ENCODE measurements around the gene ZNF611. TPM values are rescaled to one million over a fixed set of nuclear protein-coding genes. Genes with fewer than 3 reads are reported as not detected.
"Not testable (repeated sequence)": the region's sequence is repeated elsewhere in the genome, so short reads cannot be mapped to it uniquely, and the experiment has no call there.

ZNF611 gene
- total and polyA plus RNA-seq, 10 of the 15 experiments (the other 5 are each of a cell fraction or from before 2014, with no cell fraction given): 1.4 to 16.8 (median 7.6) TPM

- TF ChIP-seq CUX1 (IDR thresholded peaks at IDR 0.05; ENCODE audit: insufficient replicate concordance, low read depth, low read length) (no peak), ELK1 (IDR thresholded peaks at IDR 0.05; ENCODE audit: low read depth, low read length) (no peak)
These were observed 7.2 kb upstream of the ZNF611 start (continued) for GRCh38 chr19:52741951-52742485.

- H3K9me3 ChIP-seq (replicated peaks; ENCODE audit: control insufficient read depth, insufficient read depth, low read length); CTCF ChIA-PET; H3K27ac ChIP-seq (ENCODE audit: control insufficient read depth, insufficient read depth); H3K27me3 ChIP-seq (replicated peaks in 1 of 2; ENCODE audit: control insufficient read depth in 2 of 2, insufficient read depth in 2 of 2, low read length in 1 of 2); ATAC-seq; SMC1A ChIA-PET (ENCODE audit: uncharacterized antibody, unreplicated experiment); H4K20me1 ChIP-seq (ENCODE audit: control insufficient read depth, insufficient read depth); FAIRE-seq; DNase-seq (ENCODE audit: low read depth, low spot score); H3K4me1 ChIP-seq (ENCODE audit: control insufficient read depth, insufficient read depth, low read length); H3K9ac ChIP-seq (ENCODE audit: control insufficient read depth, insufficient read depth, low read length); H3K4me3 ChIP-seq; H2AFZ ChIP-seq (ENCODE audit: control insufficient read depth, low read depth, low read length); BruUV-seq (replicated peaks); H3K4me2 ChIP-seq (ENCODE audit: control insufficient read depth, insufficient read depth); in situ Hi-C loops (cut with MboI); H3K36me3 ChIP-seq (ENCODE audit: control insufficient read depth in 2 of 2, insufficient read depth in 2 of 2, low read length in 1 of 2); POLR2A ChIA-PET; H3K79me2 ChIP-seq (ENCODE audit: control insufficient read depth, insufficient read depth, low read length); RAD21 ChIA-PET (ENCODE audit: unreplicated experiment): not testable (repeated sequence)
- intact Hi-C loops (cut with micrococcal nuclease; ENCODE audit: unreplicated experiment): loop anchor here (10.0 kb wide), 1 partner anchor 397 kb away; no protein-coding TSS in a partner anchor
- WGBS (ENCODE audit: insufficient coverage, insufficient replicate concordance, low lambda C conversion rate, missing lambda C conversion rate): 68% methylated on average over 7 of the region's 7 CpGs
These were observed 6.5 kb upstream of the ZNF611 start for GRCh38 chr19:52741371-52741770.
